ENCODE data around the gene WRAP73.

DNA sequence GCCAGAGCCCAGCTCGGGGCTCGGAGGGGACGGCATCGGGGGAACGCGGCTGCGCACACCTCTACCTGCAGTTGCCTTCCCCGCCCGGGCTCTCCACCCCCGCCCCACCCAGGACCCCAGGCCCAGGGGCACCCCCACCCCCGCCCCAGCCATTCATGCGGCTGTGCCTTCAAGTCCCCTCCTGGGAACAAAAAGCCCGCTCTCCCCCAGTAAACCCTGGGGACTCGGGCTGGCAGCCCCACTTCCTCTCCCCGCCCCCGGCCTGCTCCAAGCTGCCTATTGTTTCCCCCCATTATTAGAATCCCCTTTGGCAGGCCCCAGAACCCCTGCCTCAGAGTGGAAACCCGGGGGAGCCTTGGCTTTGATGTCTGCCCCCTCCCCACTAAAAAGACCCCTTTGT lies 56.6 kb downstream of the WRAP73 start:
- TF ChIP-seq CTCF (IDR thresholded peaks at IDR 0.05) = no peak
- TF ChIP-seq POLR2A (IDR thresholded peaks at IDR 0.05) = no peak
